GM18907 (cell line): ENCODE results near the gene GPR161.
A peak's percentile ranks its signal among the peaks of the same experiment; 100 is the strongest.

Experiments used
- ATAC-seq: cut with Tn5 transposase; IDR thresholded peaks from one replicate; pipeline ENCODE4 v1.9.1; 2021; ENCODE audit warnings: mild to moderate bottlenecking, moderate library complexity; ENCODE audit not compliant: unreplicated experiment

Gene GPR161

DNA sequence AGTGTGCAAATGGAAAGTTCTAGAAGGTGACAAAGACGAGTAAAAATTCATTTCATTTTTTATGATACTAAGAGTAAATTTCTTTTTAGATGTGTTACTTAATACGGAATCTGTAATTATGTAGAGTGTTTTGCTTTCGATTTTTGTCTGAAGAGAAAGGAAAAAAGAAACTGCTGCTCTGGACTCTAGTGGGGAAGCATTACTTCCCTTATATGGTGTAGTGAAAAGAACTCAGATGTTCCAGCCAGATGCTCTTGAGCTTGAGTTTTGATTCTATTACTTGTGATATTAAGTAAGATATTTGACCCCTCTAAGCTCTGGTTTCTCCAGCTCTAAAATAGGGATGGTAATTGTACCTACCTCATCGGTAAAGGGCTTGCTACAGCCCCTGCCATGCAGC, 12.2 kb upstream of the GPR161 start:
- peak; percentile 70 for ATAC-seq

DNA sequence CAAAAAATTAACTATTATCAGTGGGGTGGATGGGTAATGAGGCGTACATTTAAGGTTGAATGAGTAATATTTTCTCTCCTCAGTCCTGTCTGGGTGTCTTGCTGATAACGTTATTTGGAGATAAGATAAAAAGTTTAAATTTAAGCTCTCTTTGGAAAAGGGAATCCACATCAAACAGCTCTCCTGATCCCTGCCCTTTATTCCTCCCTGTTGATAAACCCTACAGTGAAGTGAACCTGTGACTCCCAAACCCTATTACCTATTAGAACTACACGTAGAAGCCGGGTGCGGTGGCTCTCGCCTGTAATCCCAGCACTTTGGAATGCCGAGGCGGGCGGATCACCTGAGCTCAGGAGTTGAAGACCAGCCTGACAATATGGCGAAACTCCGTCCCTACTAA, 9.9 kb upstream of the GPR161 start:
- ATAC-seq: no peak

- ATAC-seq: no peak
Observed at GRCh38 chr1:168146160-168146539, 9.4 kb upstream of the GPR161 start.

- ATAC-seq: peak; percentile 93
Observed at GRCh38 chr1:168145184-168146159, 8.7 kb upstream of the GPR161 start.

DNA sequence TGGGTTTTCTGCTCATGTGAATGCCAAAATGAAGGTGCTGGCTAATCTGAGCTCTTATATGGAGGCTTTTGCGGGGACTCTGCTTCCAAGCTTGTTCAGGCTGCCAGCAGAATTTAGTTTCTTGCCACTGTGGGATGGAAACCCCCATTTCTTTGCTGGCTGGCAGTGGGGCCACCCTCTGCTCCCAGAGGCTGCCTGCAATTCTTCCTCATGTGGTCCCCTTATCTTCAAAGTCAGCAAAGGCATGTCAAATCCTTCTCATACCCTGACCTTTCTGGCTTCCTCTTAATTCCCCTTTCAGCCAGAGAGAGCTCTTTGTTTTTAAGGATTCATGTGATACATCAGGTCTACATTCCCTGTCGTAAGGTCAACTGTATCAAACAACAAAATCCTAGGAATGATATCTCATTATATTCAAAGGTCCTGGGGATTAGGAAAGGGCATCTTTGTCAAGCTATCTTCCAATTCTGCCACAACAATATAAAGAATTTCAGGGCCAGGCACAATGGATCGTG, 5.2 kb upstream of the GPR161 start:
- ATAC-seq: no peak

DNA sequence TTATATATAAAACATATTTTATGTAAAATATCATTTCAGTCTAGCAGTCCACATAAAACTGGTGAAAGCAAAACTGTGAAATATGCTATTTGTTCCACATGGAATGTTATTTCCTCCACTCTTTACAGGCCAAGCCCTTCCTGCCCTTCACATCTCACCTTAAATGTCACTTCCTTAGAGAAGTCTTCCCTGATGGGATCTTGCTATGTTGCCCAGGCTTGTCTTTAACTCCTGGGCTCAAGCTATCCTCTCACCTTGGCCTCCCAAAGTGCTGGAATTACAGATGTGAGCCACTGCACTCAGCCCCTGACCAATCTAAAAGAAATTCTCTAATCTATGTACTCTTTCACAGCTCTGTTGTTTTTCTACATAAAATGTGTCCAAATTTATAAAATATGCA, 2.3 kb upstream of the GPR161 start:
- no peak for ATAC-seq

GRCh38 chr1:168138134-168138533, 1.4 kb upstream of the GPR161 start:
- no peak for ATAC-seq

DNA sequence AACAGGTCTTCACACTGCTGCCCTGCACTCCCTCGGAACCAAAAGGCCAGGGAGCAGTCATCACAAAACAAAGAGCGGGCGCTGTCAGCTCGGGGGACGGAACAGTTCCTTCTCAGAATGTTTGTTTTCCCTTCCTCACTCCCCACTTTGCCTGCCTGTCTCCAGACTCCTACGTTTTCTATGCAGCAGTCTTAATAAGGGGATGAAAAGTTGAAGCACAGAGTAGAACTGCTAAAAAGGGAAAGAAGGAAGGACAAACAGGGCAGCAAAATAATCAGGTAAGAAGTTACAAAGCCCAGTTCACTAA, 738 bp upstream of the GPR161 start:
- no peak for ATAC-seq

GRCh38 chr1:168135921-168136708, 615 bp downstream of the GPR161 start:
- ATAC-seq: no peak

DNA sequence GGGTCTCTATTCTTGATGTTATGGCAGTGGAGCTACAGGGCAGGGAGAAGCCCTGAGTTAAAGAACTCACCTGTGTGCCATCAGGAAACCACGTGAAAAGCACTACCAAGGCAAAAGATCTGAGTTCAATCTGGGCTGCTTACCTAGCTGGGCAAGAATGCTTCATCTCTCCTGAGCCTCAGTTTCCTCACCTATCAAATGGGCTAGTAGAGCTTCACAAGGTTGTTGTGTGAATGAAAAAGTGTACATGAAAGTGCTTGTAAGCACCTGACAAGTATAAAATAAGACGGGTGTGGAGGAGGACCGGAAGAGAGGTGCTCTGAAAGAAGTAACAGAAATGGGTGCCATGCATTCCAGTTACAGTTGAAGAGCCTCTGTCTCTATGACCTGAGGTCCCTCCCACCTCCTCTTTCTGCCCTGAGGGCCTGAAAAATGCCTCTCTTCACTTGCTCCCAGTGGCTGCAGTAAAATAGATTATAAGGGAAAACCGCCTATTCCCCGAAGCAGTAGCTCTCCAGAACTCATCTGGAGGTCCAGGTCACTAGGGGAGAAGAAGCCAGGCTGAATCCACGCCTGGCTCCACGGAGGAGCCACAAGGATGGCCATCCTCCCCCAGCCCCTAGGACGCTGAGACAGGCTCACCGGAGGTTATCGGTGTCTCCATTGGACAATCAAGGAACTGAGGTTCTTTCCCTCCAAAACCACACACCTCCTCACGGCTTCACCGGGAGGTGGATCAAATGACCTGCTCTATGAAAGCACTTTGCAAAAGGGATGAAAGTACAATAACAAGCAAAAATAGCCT, 1.4 kb downstream of the GPR161 start:
- no peak for ATAC-seq

- ATAC-seq: no peak
Observed at GRCh38 chr1:168134642-168135041, 2.1 kb downstream of the GPR161 start.

GRCh38 chr1:168134132-168134531, 2.6 kb downstream of the GPR161 start:
- no peak for ATAC-seq

- ATAC-seq: no peak
Observed at GRCh38 chr1:168129933-168130332, 6.8 kb downstream of the GPR161 start.

GRCh38 chr1:168127503-168127902, 9.2 kb downstream of the GPR161 start:
- no peak for ATAC-seq

GRCh38 chr1:168125051-168125450, 11.7 kb downstream of the GPR161 start:
- no peak for ATAC-seq

GRCh38 chr1:168121401-168122011, 15.2 kb downstream of the GPR161 start:
- ATAC-seq: no peak

GRCh38 chr1:168119750-168120149, 17.0 kb downstream of the GPR161 start:
- no peak for ATAC-seq

- ATAC-seq: no peak
Observed at GRCh38 chr1:168116327-168116799, 20.4 kb downstream of the GPR161 start.

DNA sequence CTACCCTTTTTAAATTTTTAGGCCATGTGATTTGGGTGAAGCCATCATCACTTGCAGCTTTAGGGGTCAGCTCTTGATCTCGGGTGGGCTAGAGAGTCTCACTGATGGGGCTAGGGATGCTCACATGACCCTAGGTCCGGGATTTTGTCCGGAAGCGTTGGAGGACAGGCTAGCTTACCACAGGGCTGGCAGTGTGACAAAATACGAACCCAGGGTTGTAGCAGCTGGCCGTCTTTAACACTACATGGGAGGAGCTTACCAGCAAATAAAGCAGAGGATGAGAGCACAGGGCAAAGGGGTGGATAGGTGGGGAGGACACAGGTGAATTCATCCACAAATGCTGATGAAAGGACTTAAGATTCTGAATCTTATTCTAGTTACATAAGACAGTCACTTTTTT, 21.9 kb downstream of the GPR161 start:
- ATAC-seq: no peak

DNA sequence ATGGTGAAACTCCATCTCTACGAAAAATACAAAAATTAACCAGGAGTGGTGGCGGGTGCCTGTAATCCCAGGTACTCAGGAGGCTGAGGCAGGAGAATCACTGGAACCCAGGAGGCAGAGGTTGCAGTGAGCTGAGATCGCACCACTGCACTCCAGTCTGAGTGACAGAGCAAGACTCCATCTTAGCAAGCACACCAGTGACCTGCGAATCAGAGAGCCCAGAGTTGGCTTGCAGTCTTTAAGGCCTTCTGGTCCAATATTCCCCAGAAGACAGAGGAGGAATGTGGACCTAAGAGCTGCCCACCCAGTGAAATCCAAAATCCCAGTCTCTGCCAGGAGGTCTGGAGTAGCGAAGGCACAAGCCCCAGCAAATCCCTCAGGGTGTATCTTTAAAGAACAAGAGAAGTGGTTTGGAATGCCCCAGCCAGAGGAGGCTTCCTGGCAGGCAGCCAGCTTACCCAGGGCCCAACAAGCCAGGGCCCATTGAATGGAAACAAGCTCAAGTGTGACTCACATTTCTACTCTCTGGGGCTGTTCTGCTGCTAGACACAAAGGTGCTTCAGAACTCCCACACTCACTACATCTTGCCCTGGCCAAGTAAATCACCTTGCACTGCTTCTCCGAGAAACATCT, 23.9 kb downstream of the GPR161 start:
- ATAC-seq: no peak
